Putamen (tissue), 1 donor: ENCODE results near the gene ZDHHC3.

Source experiments
- DNase-seq: peaks from one replicate; pipeline ENCODE4 v3.0.0-alpha.2; 2016; ENCODE audit warnings: low spot score

Gene ZDHHC3

GRCh38 chr3:44892689-44893088 lies 83.3 kb downstream of the ZDHHC3 start:
- DNase-seq: no peak

- DNase-seq: no peak
Measured at GRCh38 chr3:44890852-44891251, 85.1 kb downstream of the ZDHHC3 start.

- DNase-seq: no peak
Measured at GRCh38 chr3:44890258-44890657, 85.7 kb downstream of the ZDHHC3 start.

- DNase-seq: no peak
Measured at GRCh38 chr3:44887101-44887500, 88.9 kb downstream of the ZDHHC3 start.

- no peak for DNase-seq
Measured at GRCh38 chr3:44886561-44886960, 89.4 kb downstream of the ZDHHC3 start.

GRCh38 chr3:44885618-44886017 lies 90.4 kb downstream of the ZDHHC3 start:
- no peak for DNase-seq

- DNase-seq: no peak
Measured at GRCh38 chr3:44883999-44884431, 92.0 kb downstream of the ZDHHC3 start.

GRCh38 chr3:44883213-44883955 lies 92.6 kb downstream of the ZDHHC3 start:
- no peak for DNase-seq

- no peak for DNase-seq
Measured at GRCh38 chr3:44880284-44880683, 95.7 kb downstream of the ZDHHC3 start.

- DNase-seq: no peak
Measured at GRCh38 chr3:44877333-44877732, 98.6 kb downstream of the ZDHHC3 start.

GRCh38 chr3:44875596-44875995 lies 100.4 kb downstream of the ZDHHC3 start:
- DNase-seq: no peak
